ENCODE measurements around the gene DEXI.

GRCh38 chr16:10939649-10940234 is 2.5 kb downstream of the DEXI start:
- TF ChIP-seq ZNF132 (tag by site-specific recombination; IDR thresholded peaks at IDR 0.05; ENCODE audit: borderline replicate concordance) (no peak), SALL2 (tag by site-specific recombination; IDR thresholded peaks at IDR 0.05; ENCODE audit: borderline replicate concordance) (no peak), ZNF707 (tag by site-specific recombination; IDR thresholded peaks at IDR 0.05) (no peak)

Data from HEK293 (cell line).